Measurements from ENCODE around the gene FOXC1. TPM values are rescaled to one million over a fixed set of nuclear protein-coding genes. Genes with fewer than 3 reads are reported as not detected.

The FOXC1 gene
- total and polyA plus RNA-seq, 2 experiments from 2014 or later, result 0.10 to 0.13 TPM

DNA sequence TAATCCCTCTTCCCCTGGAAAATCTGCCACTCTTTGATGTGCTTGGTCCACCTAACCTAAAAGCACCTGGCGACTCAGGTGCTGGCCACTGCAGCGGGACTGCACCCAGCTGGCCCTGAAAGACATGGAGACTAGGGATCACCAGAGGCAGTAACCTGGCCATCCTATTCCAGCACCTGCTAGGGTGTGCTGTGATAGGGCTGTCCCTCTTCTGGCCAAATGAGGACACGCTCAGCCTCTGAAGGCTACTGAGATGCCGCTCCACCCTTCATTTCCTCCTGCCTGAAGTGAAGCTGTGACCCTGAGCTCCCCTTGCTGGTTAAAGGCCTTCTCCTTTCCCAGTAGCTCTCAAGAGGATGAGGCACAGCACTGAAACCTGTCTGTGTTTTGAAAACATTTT is 24.4 kb downstream of the FOXC1 start:
- Histone ChIP-seq H2AFZ (no peak overlapping the region), H3K36me3 (ENCODE audit: insufficient read depth) (no peaks in the 10 kb centered on the region), H4K20me1 (replicated peaks; ENCODE audit: insufficient read depth) (0 out of 2 replicates have a peak, but pooled peaks cover 3% of the 10 kb centered on the region), H3K79me2 (replicated peaks; ENCODE audit: insufficient read depth) (no peaks in the 10 kb centered on the region), H3K9me2 (ENCODE audit: insufficient read depth) (no peaks in the 10 kb centered on the region), H3K27ac (ENCODE audit: low read depth) (no peak overlapping the region), H3K4me1 (ENCODE audit: insufficient read depth) (no peaks in the 10 kb centered on the region), H3K4me3 (no peak overlapping the region), H3K27me3 (ENCODE audit: insufficient read depth) (peaks cover 7% of the 10 kb centered on the region; the same call in 1 of the 2 replicates), H3F3A (replicated peaks; ENCODE audit: low read depth) (no peaks in the 10 kb centered on the region), H3K4me2 (no peak overlapping the region)
- Mint-ChIP-seq H3K27me3 (ENCODE audit: insufficient read depth, low read depth, poor library complexity) (peaks cover 17% of the 10 kb centered on the region), H3K4me3 (no peak overlapping the region), H3K27ac (no peak overlapping the region), H3K4me1 (peaks cover 7% of the 10 kb centered on the region; the same call in 2 of the 3 replicates), H3K36me3 (ENCODE audit: low read depth) (no peaks in the 10 kb centered on the region; the same call in 2 of the 3 replicates), H3K9me3 (no peaks in the 10 kb centered on the region; the same call in 2 of the 3 replicates)
- no peak for TF ChIP-seq CREB1 (CRISPR knock-in tag; IDR thresholded peaks at IDR 0.05; ENCODE audit: low read depth)
- TF ChIP-seq, protein P1, sequence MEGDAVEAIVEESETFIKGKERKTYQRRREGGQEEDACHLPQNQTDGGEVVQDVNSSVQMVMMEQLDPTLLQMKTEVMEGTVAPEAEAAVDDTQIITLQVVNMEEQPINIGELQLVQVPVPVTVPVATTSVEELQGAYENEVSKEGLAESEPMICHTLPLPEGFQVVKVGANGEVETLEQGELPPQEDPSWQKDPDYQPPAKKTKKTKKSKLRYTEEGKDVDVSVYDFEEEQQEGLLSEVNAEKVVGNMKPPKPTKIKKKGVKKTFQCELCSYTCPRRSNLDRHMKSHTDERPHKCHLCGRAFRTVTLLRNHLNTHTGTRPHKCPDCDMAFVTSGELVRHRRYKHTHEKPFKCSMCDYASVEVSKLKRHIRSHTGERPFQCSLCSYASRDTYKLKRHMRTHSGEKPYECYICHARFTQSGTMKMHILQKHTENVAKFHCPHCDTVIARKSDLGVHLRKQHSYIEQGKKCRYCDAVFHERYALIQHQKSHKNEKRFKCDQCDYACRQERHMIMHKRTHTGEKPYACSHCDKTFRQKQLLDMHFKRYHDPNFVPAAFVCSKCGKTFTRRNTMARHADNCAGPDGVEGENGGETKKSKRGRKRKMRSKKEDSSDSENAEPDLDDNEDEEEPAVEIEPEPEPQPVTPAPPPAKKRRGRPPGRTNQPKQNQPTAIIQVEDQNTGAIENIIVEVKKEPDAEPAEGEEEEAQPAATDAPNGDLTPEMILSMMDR (conservative IDR thresholded peaks at IDR 0.05; ENCODE audit: low read depth in 2 of 2), result no peak
- no peak for TF ChIP-seq JUNB (IDR thresholded peaks at IDR 0.05; ENCODE audit: unreplicated experiment)
- no peak for TF ChIP-seq ZNF114 (CRISPR knock-in tag; IDR thresholded peaks at IDR 0.05)
- TF ChIP-seq, protein P2, sequence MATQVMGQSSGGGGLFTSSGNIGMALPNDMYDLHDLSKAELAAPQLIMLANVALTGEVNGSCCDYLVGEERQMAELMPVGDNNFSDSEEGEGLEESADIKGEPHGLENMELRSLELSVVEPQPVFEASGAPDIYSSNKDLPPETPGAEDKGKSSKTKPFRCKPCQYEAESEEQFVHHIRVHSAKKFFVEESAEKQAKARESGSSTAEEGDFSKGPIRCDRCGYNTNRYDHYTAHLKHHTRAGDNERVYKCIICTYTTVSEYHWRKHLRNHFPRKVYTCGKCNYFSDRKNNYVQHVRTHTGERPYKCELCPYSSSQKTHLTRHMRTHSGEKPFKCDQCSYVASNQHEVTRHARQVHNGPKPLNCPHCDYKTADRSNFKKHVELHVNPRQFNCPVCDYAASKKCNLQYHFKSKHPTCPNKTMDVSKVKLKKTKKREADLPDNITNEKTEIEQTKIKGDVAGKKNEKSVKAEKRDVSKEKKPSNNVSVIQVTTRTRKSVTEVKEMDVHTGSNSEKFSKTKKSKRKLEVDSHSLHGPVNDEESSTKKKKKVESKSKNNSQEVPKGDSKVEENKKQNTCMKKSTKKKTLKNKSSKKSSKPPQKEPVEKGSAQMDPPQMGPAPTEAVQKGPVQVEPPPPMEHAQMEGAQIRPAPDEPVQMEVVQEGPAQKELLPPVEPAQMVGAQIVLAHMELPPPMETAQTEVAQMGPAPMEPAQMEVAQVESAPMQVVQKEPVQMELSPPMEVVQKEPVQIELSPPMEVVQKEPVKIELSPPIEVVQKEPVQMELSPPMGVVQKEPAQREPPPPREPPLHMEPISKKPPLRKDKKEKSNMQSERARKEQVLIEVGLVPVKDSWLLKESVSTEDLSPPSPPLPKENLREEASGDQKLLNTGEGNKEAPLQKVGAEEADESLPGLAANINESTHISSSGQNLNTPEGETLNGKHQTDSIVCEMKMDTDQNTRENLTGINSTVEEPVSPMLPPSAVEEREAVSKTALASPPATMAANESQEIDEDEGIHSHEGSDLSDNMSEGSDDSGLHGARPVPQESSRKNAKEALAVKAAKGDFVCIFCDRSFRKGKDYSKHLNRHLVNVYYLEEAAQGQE (IDR thresholded peaks at IDR 0.05; ENCODE audit: unreplicated experiment), result no peak
- TF ChIP-seq EZH2 (IDR thresholded peaks at IDR 0.05; ENCODE audit: low read depth, unreplicated experiment), result no peak
- TF ChIP-seq EZH2phosphoT487 (IDR thresholded peaks at IDR 0.05; ENCODE audit: unreplicated experiment), result no peak
- TF ChIP-seq NANOG (IDR thresholded peaks at IDR 0.05; ENCODE audit: borderline replicate concordance), result no peak
- TF ChIP-seq, protein P3, sequence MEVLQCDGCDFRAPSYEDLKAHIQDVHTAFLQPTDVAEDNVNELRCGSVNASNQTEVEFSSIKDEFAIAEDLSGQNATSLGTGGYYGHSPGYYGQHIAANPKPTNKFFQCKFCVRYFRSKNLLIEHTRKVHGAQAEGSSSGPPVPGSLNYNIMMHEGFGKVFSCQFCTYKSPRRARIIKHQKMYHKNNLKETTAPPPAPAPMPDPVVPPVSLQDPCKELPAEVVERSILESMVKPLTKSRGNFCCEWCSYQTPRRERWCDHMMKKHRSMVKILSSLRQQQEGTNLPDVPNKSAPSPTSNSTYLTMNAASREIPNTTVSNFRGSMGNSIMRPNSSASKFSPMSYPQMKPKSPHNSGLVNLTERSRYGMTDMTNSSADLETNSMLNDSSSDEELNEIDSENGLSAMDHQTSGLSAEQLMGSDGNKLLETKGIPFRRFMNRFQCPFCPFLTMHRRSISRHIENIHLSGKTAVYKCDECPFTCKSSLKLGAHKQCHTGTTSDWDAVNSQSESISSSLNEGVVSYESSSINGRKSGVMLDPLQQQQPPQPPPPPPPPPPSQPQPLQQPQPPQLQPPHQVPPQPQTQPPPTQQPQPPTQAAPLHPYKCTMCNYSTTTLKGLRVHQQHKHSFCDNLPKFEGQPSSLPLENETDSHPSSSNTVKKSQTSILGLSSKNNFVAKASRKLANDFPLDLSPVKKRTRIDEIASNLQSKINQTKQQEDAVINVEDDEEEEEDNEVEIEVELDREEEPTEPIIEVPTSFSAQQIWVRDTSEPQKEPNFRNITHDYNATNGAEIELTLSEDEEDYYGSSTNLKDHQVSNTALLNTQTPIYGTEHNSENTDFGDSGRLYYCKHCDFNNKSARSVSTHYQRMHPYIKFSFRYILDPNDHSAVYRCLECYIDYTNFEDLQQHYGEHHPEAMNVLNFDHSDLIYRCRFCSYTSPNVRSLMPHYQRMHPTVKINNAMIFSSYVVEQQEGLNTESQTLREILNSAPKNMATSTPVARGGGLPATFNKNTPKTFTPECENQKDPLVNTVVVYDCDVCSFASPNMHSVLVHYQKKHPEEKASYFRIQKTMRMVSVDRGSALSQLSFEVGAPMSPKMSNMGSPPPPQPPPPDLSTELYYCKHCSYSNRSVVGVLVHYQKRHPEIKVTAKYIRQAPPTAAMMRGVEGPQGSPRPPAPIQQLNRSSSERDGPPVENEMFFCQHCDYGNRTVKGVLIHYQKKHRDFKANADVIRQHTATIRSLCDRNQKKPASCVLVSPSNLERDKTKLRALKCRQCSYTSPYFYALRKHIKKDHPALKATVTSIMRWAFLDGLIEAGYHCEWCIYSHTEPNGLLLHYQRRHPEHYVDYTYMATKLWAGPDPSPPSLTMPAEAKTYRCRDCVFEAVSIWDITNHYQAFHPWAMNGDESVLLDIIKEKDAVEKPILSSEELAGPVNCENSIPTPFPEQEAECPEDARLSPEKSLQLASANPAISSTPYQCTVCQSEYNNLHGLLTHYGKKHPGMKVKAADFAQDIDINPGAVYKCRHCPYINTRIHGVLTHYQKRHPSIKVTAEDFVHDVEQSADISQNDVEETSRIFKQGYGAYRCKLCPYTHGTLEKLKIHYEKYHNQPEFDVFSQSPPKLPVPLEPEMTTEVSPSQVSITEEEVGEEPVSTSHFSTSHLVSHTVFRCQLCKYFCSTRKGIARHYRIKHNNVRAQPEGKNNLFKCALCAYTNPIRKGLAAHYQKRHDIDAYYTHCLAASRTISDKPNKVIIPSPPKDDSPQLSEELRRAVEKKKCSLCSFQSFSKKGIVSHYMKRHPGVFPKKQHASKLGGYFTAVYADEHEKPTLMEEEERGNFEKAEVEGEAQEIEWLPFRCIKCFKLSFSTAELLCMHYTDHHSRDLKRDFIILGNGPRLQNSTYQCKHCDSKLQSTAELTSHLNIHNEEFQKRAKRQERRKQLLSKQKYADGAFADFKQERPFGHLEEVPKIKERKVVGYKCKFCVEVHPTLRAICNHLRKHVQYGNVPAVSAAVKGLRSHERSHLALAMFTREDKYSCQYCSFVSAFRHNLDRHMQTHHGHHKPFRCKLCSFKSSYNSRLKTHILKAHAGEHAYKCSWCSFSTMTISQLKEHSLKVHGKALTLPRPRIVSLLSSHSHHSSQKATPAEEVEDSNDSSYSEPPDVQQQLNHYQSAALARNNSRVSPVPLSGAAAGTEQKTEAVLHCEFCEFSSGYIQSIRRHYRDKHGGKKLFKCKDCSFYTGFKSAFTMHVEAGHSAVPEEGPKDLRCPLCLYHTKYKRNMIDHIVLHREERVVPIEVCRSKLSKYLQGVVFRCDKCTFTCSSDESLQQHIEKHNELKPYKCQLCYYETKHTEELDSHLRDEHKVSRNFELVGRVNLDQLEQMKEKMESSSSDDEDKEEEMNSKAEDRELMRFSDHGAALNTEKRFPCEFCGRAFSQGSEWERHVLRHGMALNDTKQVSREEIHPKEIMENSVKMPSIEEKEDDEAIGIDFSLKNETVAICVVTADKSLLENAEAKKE (CRISPR knock-in tag; IDR thresholded peaks at IDR 0.05), result no peak
- DNase-seq (ENCODE audit: low spot score), result no peak
- no peak for ATAC-seq
